Activated T-cell treated with anti-CD3 and anti-CD28 coated beads for 48 hours (primary cell): ENCODE measurements around the gene LIPA.

Experiments
- DNase-seq: peaks from one replicate; pipeline ENCODE4 v3.0.0-alpha.2; 2020; ENCODE audit warnings: low read depth

LIPA gene

DNA sequence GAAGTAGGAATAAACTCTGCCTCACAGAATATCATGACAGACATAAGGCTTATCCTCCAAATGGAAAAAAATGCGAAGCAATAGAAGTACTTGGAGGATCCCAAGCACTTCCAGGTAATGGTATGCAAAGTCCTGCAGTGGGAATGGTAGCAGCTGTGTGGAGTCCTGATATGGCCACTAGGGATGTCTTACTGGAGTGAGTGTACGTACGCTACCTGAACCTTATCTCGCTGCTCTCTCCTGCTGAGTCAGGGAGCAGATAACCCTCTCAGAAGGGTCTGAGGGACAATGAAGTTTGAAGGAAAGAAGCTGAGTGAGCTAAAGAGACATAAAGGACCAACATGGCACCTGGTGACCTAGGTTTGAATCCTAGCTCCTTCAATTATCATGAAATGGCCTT lies 86.7 kb downstream of the LIPA start:
- DNase-seq, result no peak

DNA sequence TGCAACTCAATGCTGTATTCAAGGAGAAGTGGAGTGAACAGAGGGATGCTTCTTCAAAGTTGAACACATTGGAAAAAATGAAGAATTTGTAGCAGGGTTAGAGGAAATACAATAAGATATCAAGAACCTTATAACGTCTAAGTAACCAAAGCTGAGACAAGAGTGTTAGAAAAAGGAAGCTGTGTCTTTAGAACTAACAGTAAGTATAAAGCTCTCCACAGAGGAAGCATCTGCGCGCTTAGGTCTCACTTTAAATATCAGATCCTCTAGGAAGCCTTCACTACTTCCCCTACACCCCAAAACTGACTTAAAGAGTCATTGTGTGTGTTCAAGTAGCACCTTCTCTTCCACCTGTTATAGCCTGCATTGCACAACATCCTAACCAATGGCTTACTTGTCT lies 87.5 kb downstream of the LIPA start:
- no peak for DNase-seq
